Astrocyte (in vitro differentiated cells and primary cell): Measurements from ENCODE around the gene ERBB2. TPM values are rescaled to one million over a fixed set of nuclear protein-coding genes. Genes with fewer than 3 reads are reported as not detected.

Experiments used
- DNase-seq: peaks from one replicate; pipeline ENCODE4 v3.0.0-alpha.2; 2010; ENCODE audit warnings: low read depth
- FAIRE-seq: peaks from 2 replicates; lab custom pipeline; 2011; peaks lifted over from hg19 to GRCh38; lab: Jason Lieb, UNC
- H2AFZ ChIP-seq: 2 replicates; pipeline ENCODE4 v1.6.0; 2012; ENCODE audit warnings: low read depth, low read length, inconsistent platforms
- H3K27ac ChIP-seq: 2 replicates; pipeline ENCODE4 v1.5.1; 2011; ENCODE audit warnings: low read depth, low read length, inconsistent platforms
- H3K27me3 ChIP-seq: 2 replicates; pipeline ENCODE4 v1.6.0; 2011; ENCODE audit warnings: low read length, inconsistent platforms; ENCODE audit not compliant: insufficient read depth
- H3K36me3 ChIP-seq: 2 replicates; pipeline ENCODE4 v1.5.1; 2011; ENCODE audit warnings: low read length, inconsistent platforms; ENCODE audit not compliant: insufficient read depth
- H3K4me1 ChIP-seq: 2 replicates; pipeline ENCODE4 v1.5.1; 2011; ENCODE audit warnings: low read length, inconsistent platforms; ENCODE audit not compliant: insufficient read depth
- H3K4me2 ChIP-seq: 2 replicates; pipeline ENCODE4 v1.6.0; 2012; ENCODE audit warnings: low read length, inconsistent platforms
- H3K4me3 ChIP-seq: 2 replicates; pipeline ENCODE4 v1.5.1; 2011; ENCODE audit warnings: low read depth, mild to moderate bottlenecking, low read length, inconsistent platforms; ENCODE audit not compliant: insufficient read depth
- H3K79me2 ChIP-seq: 2 replicates; pipeline ENCODE4 v1.6.0; 2012; ENCODE audit warnings: mild to moderate bottlenecking, low read length, inconsistent platforms; ENCODE audit not compliant: insufficient read depth
- H3K9ac ChIP-seq: 2 replicates; pipeline ENCODE4 v1.6.0; 2012; ENCODE audit warnings: mild to moderate bottlenecking, low read length, inconsistent platforms
- H3K9me3 ChIP-seq: 2 replicates; pipeline ENCODE4 v1.5.1; 2012; ENCODE audit warnings: low read depth, mild to moderate bottlenecking, low read length, inconsistent platforms; ENCODE audit not compliant: insufficient read depth
- H4K20me1 ChIP-seq: 2 replicates; pipeline ENCODE4 v1.6.0; 2012; ENCODE audit warnings: low read length, inconsistent platforms; ENCODE audit not compliant: insufficient read depth
- H3K27ac Mint-ChIP-seq: one replicate; pipeline ENCODE4 v1.8.0; 2021; ENCODE audit warnings: mild to moderate bottlenecking, mixed read lengths; ENCODE audit not compliant: unreplicated experiment
- H3K27me3 Mint-ChIP-seq: one replicate; pipeline ENCODE4 v1.8.0; 2021; ENCODE audit warnings: low read depth, mixed read lengths; ENCODE audit not compliant: unreplicated experiment
- H3K36me3 Mint-ChIP-seq: one replicate; pipeline ENCODE4 v1.8.0; 2021; ENCODE audit warnings: low read depth, mixed read lengths; ENCODE audit not compliant: unreplicated experiment
- H3K4me1 Mint-ChIP-seq: one replicate; pipeline ENCODE4 v1.8.0; 2021; ENCODE audit warnings: low read depth, mixed read lengths; ENCODE audit not compliant: unreplicated experiment
- H3K4me3 Mint-ChIP-seq: one replicate; pipeline ENCODE4 v1.8.0; 2021; ENCODE audit warnings: mild to moderate bottlenecking, moderate library complexity, mixed read lengths; ENCODE audit not compliant: unreplicated experiment
- H3K9me3 Mint-ChIP-seq: one replicate; pipeline ENCODE4 v1.8.0; 2021; ENCODE audit warnings: mild to moderate bottlenecking, mixed read lengths; ENCODE audit not compliant: unreplicated experiment
- EZH2 ChIP-seq: IDR thresholded peaks from 2 replicates; pipeline ENCODE4 v1.6.1; 2012; ENCODE audit warnings: mild to moderate bottlenecking, low read length, inconsistent platforms; ENCODE audit not compliant: insufficient read depth
- total RNA-seq: library from RNA; stranded (reverse); gene quantifications from 2 replicates; pipeline ENCODE4 v1.2.1, GENCODE V29; 2021
- TF ChIP-seq, protein P1 (sequence below): IDR thresholded peaks from 2 replicates; pipeline ENCODE4 v1.5.1; 2011; ENCODE audit warnings: low read depth, mild to moderate bottlenecking, inconsistent platforms, low read length, moderate library complexity; ENCODE audit not compliant: insufficient read depth

The ERBB2 gene
- total RNA-seq, 1 donor from 2014 or later: 64.0 TPM

DNA sequence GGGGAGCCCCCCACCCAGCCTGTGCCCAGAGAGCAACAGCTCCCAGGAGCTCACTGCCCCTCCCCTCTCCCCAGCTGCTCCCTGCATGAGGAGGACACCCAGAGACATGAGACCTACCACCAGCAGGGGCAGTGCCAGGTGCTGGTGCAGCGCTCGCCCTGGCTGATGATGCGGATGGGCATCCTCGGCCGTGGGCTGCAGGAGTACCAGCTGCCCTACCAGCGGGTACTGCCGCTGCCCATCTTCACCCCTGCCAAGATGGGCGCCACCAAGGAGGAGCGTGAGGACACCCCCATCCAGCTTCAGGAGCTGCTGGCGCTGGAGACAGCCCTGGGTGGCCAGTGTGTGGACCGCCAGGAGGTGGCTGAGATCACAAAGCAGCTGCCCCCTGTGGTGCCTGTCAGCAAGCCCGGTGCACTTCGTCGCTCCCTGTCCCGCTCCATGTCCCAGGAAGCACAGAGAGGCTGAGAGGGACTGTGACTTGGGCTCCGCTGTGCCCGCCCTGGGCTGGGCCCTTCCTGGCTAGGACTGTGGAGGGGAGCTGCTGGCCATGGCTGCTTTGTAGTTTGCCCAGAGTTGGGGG, 34.1 kb upstream of the ERBB2 start:
- TF ChIP-seq EZH2: peak; percentile 25
- TF ChIP-seq, protein P1, sequence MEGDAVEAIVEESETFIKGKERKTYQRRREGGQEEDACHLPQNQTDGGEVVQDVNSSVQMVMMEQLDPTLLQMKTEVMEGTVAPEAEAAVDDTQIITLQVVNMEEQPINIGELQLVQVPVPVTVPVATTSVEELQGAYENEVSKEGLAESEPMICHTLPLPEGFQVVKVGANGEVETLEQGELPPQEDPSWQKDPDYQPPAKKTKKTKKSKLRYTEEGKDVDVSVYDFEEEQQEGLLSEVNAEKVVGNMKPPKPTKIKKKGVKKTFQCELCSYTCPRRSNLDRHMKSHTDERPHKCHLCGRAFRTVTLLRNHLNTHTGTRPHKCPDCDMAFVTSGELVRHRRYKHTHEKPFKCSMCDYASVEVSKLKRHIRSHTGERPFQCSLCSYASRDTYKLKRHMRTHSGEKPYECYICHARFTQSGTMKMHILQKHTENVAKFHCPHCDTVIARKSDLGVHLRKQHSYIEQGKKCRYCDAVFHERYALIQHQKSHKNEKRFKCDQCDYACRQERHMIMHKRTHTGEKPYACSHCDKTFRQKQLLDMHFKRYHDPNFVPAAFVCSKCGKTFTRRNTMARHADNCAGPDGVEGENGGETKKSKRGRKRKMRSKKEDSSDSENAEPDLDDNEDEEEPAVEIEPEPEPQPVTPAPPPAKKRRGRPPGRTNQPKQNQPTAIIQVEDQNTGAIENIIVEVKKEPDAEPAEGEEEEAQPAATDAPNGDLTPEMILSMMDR: no peak
- Mint-ChIP-seq H3K4me3 (no peak overlapping the region), H3K4me1 (peaks cover 7% of the 10 kb centered on the region), H3K27me3 (peaks cover 21% of the 10 kb centered on the region), H3K36me3 (peaks cover 5% of the 10 kb centered on the region), H3K27ac (peak overlapping the region; percentile 77), H3K9me3 (no peaks in the 10 kb centered on the region)
- no peak overlapping the region for H3K4me2 ChIP-seq
- no peak overlapping the region for H3K4me3 ChIP-seq
- H3K36me3 ChIP-seq: no peaks in the 10 kb centered on the region
- DNase-seq: no peak
- no peak overlapping the region for H2AFZ ChIP-seq
- no peaks in the 10 kb centered on the region for H3K79me2 ChIP-seq
- H3K9ac ChIP-seq: no peak overlapping the region
- peaks cover 21% of the 10 kb centered on the region for H3K27me3 ChIP-seq
- H3K27ac ChIP-seq: no peak overlapping the region
- H4K20me1 ChIP-seq: peaks cover 17% of the 10 kb centered on the region
- H3K9me3 ChIP-seq: no peaks in the 10 kb centered on the region
- no peak for FAIRE-seq
- H3K4me1 ChIP-seq: peaks cover 5% of the 10 kb centered on the region

DNA sequence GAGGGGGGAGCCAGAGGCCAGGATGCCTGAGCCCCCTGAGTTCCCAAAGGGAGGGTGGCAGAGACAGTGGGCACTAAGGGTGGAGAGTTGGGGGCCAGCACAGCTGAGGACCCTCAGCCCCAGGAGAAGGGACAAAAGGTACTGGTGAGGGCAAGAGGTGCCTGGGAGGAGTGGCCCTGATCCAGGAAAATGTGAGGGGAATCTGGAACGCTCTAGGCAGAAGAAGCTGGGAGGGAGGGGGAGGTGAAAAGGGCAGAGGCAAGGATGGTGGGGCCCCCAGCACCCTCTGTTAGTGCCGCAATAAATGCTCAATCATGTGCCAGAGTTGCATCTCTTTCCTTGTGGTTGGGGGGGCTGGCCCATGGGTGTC, 33.6 kb upstream of the ERBB2 start:
- Mint-ChIP-seq H3K4me1 (peaks cover 7% of the 10 kb centered on the region), H3K4me3 (no peak overlapping the region), H3K27ac (peak overlapping the region; percentile 77), H3K9me3 (no peaks in the 10 kb centered on the region), H3K27me3 (peaks cover 22% of the 10 kb centered on the region), H3K36me3 (peaks cover 1% of the 10 kb centered on the region)
- peaks cover 17% of the 10 kb centered on the region for H4K20me1 ChIP-seq
- H3K4me2 ChIP-seq: no peak overlapping the region
- no peak overlapping the region for H3K4me3 ChIP-seq
- H3K4me1 ChIP-seq: peaks cover 5% of the 10 kb centered on the region
- no peak overlapping the region for H3K27ac ChIP-seq
- H2AFZ ChIP-seq: no peak overlapping the region
- H3K9ac ChIP-seq: no peak overlapping the region
- H3K79me2 ChIP-seq: no peaks in the 10 kb centered on the region
- peaks cover 26% of the 10 kb centered on the region for H3K27me3 ChIP-seq
- no peaks in the 10 kb centered on the region for H3K9me3 ChIP-seq
- no peak for DNase-seq
- TF ChIP-seq EZH2: no peak
- TF ChIP-seq, protein P1: no peak
- FAIRE-seq: no peak
- no peaks in the 10 kb centered on the region for H3K36me3 ChIP-seq

DNA sequence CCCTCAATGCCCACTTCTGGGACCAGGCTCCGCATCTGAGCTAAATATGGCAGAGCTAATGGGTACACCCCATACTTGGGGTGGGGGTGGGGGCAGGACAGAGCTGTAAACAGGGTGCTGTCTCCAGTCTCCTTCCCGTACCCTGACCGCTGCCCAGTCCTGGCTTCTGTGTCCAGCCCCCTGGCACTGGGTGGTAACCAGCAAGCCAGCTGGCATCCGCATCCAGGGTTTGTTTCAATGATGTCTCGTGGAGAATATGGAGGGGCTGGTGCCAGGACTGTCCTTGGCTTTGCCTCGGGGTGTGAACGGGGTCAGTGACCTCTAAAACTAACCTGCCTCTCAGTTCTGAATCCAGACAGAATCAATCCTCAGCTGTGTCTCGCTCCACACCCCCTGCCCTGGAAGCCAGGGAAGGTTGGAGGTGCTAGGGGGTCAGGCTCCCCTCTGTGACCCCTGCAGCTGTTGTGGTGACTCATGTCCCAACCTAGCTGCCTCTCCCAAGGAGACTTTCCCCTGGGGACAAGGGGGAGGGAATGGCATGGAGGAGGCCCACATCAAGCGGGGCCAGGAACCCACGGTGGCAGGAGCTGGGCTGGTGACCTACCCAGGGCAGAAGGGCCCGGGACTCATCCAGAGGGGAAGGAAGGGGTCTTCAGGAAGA, 33.1 kb upstream of the ERBB2 start:
- Histone ChIP-seq H3K4me1 (peaks cover 5% of the 10 kb centered on the region), H3K36me3 (no peaks in the 10 kb centered on the region), H3K9ac (no peak overlapping the region), H3K4me3 (no peak overlapping the region), H3K27ac (no peak overlapping the region), H4K20me1 (peaks cover 17% of the 10 kb centered on the region), H2AFZ (no peak overlapping the region), H3K79me2 (no peaks in the 10 kb centered on the region), H3K9me3 (no peaks in the 10 kb centered on the region), H3K27me3 (peaks cover 30% of the 10 kb centered on the region), H3K4me2 (no peak overlapping the region)
- Mint-ChIP-seq H3K27me3 (peaks cover 25% of the 10 kb centered on the region), H3K4me3 (peak overlapping the region; percentile 34), H3K4me1 (peaks cover 7% of the 10 kb centered on the region), H3K27ac (no peak overlapping the region), H3K36me3 (no peaks in the 10 kb centered on the region), H3K9me3 (no peaks in the 10 kb centered on the region)
- TF ChIP-seq, protein P1: no peak
- TF ChIP-seq EZH2: no peak
- FAIRE-seq: no peak
- DNase-seq: no peak
